WI38 (cell line): ENCODE data around the gene DNAH5.

Source experiments
- H3K4me3 ChIP-seq: 2 replicates; pipeline ENCODE4 v1.5.1; 2011; ENCODE audit warnings: low read depth, mild to moderate bottlenecking, control low read depth, low read length
- CTCF ChIP-seq: IDR thresholded peaks from 2 replicates; pipeline ENCODE4 v1.5.1; 2012; ENCODE audit warnings: low read depth, mild to moderate bottlenecking, control low read depth, low read length

Gene DNAH5

DNA sequence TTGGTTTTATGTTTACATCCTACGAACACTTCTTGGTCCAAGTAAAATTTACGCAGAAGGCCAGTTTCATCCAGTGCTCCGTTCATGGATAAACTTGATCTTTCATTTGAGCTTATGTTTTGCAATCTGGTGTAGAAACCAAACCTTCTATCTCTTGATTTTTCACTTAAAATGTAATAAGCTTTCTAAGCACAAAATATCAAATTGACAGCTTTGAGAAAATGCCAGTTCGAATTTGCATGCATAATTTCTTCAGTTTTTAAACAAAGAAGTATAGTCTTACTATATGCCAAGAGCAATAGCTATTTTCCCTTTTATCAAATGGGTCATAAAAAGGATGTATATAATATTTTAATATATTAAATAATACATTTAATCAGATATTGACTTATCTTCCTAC is 17.8 kb downstream of the DNAH5 start:
- no peak overlapping the region for H3K4me3 ChIP-seq
- no peak for TF ChIP-seq CTCF

- TF ChIP-seq CTCF: no peak
These were observed 22.9 kb downstream of the DNAH5 start for GRCh38 chr5:13921578-13921977.

DNA sequence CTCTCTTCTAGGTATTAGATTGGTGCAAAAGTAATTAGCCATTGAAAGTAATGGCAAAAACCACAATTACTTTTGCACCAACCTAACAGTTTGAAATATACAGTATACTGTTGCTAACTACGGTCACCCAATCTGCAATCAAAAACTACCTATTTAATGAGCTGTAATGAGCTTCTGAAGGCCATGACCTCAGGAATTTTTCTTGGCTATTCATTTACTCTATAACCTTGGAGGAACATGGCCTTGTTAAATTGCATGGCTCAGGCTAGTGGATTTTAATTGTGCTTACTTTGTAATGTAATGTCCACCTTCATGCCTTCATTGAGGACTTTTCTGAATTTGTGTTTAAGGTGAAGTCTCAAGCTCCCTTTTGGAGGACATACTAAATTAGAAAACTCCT is 24.7 kb downstream of the DNAH5 start:
- no peak for TF ChIP-seq CTCF
- H3K4me3 ChIP-seq: no peak overlapping the region

More at GRCh38 chr5:13921578-13921977, 22.9 kb downstream of the DNAH5 start:
- H3K4me3 ChIP-seq: no peak overlapping the region

DNA sequence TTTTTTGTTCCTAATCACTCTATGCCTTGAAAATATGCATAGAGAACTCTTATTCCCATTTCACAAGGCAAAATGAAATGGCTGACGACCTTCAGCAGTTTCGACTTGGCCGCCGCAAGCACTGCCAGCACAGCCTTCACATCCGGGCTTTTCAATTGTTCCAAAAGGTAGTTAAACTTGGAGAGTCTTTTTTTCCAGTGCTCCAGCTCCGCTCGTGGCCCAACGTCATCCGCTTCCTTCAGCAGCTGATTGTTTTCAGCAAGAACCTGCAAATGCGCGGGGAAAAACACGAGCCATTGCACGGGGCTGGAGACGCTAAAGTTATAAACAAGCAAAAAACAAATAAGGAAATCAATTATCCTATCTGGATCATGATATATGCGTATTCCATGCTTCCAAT is 25.4 kb downstream of the DNAH5 start:
- no peak for TF ChIP-seq CTCF
- no peak overlapping the region for H3K4me3 ChIP-seq

- TF ChIP-seq CTCF: no peak
- no peak overlapping the region for H3K4me3 ChIP-seq
These were observed 27.4 kb downstream of the DNAH5 start for GRCh38 chr5:13917061-13917460.

- no peak overlapping the region for H3K4me3 ChIP-seq
- no peak for TF ChIP-seq CTCF
These were observed 30.5 kb downstream of the DNAH5 start for GRCh38 chr5:13913962-13914361.

DNA sequence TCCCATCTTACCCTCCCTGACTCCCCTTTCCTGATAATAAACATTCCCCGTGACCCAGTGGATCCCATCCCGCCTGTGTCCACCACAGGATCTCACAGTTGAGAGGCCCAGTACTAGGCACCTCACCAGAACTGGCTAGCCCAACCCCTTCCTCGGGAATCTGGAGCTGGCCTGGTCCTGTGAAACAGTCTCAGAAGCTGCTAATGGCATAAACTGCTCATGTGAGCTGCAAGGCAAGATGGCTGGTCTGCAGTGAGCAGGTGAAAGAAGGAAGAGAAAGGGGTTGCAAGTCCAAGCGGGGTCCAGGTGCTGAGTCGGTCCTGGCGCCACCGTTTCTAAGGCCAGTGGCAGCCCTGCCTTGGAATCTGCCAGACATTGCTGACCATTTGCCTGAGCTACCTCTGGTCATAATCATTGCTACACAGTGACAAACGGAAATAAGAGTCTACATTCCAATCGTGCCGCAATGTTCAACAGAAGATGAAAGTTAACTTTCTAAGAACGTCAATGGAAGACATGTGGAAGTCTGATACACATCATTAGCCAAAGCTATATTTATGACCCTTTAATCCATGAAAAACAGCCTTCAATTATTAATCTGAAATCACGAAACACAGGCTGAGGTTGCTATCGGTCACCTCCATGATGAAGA is 33.7 kb downstream of the DNAH5 start:
- TF ChIP-seq CTCF: no peak
- no peak overlapping the region for H3K4me3 ChIP-seq
